LNCaP clone FGC (cell line): ENCODE results near the gene ABCA6.

Experiments used
- DNase-seq: peaks from one replicate; pipeline ENCODE4 v3.0.0-alpha.2; 2011; ENCODE audit warnings: low read depth
- H3K4me3 ChIP-seq: 2 replicates; pipeline ENCODE4 v1.5.1; 2011; ENCODE audit warnings: mild to moderate bottlenecking, low read depth, low read length, control low read depth
- TF ChIP-seq, protein P1 (sequence below): IDR thresholded peaks from 2 replicates; pipeline ENCODE4 v1.5.1; 2012; ENCODE audit warnings: mild to moderate bottlenecking; ENCODE audit not compliant: control insufficient read depth, insufficient read depth; ENCODE audit errors: extremely low read depth

The ABCA6 gene

DNA sequence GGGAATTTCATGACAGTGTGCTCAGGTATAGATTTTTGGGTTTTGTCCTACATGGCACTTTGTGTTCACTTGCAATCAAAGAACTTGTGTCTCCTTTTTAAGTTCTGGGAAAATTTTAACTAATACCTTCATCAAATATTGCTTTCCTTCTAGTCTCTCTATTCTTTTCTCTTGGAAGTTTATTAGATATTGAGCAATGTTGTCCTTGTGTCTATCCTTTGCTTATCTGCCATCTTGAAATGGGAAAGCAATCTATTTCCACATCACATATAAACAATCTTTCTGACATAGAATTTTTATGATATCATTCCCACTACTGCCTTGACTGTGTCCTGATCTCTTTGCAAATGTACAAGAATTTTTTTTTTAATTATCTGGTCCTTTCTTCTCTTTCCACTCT, 76.6 kb downstream of the ABCA6 start:
- TF ChIP-seq, protein P1, sequence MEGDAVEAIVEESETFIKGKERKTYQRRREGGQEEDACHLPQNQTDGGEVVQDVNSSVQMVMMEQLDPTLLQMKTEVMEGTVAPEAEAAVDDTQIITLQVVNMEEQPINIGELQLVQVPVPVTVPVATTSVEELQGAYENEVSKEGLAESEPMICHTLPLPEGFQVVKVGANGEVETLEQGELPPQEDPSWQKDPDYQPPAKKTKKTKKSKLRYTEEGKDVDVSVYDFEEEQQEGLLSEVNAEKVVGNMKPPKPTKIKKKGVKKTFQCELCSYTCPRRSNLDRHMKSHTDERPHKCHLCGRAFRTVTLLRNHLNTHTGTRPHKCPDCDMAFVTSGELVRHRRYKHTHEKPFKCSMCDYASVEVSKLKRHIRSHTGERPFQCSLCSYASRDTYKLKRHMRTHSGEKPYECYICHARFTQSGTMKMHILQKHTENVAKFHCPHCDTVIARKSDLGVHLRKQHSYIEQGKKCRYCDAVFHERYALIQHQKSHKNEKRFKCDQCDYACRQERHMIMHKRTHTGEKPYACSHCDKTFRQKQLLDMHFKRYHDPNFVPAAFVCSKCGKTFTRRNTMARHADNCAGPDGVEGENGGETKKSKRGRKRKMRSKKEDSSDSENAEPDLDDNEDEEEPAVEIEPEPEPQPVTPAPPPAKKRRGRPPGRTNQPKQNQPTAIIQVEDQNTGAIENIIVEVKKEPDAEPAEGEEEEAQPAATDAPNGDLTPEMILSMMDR: no peak
- no peak for DNase-seq

GRCh38 chr17:69064476-69064875, 77.2 kb downstream of the ABCA6 start:
- DNase-seq: no peak
- TF ChIP-seq, protein P1: no peak
- H3K4me3 ChIP-seq: no peak overlapping the region

More for the DNA sequence above, 76.6 kb downstream of the ABCA6 start:
- no peak overlapping the region for H3K4me3 ChIP-seq

GRCh38 chr17:69064001-69064400, 77.7 kb downstream of the ABCA6 start:
- no peak overlapping the region for H3K4me3 ChIP-seq
- no peak for DNase-seq
- TF ChIP-seq, protein P1: no peak

DNA sequence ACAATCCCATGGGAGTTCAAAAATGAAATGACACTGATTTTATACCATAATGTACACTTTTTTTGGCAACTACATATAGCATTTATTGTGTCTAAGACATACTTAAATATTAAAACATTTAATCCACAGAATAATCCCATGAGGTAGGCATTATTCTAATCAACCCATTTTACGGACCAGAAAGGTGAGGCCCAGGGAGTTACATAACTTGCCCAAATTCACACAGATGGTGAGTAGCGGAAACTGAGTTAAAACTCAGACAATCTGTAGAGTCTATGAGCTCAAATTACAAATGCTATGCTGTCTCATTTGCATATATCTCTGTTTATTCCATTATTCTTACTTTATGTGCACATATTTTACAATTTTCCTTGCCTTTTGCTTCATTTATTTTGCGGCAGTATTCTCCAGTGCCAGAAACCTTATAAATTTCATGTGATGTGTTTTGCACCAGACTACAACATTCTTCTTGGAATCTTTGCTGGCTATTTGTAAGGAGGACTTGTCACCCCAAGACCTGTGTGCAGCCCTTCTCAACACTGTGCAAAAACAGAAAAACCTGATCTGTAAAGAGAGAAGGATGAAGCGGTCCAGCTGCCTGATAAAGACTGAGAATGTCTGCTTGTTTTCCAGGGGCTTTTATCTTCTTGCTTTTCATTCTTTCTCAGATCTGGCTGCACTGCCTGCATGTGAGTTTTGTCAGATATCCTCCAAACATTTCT, 78.7 kb downstream of the ABCA6 start:
- H3K4me3 ChIP-seq: no peak overlapping the region
- TF ChIP-seq, protein P1: no peak
- no peak for DNase-seq

- TF ChIP-seq, protein P1: no peak
- no peak overlapping the region for H3K4me3 ChIP-seq
- DNase-seq: no peak
These were observed 79.8 kb downstream of the ABCA6 start for GRCh38 chr17:69061721-69062556.

DNA sequence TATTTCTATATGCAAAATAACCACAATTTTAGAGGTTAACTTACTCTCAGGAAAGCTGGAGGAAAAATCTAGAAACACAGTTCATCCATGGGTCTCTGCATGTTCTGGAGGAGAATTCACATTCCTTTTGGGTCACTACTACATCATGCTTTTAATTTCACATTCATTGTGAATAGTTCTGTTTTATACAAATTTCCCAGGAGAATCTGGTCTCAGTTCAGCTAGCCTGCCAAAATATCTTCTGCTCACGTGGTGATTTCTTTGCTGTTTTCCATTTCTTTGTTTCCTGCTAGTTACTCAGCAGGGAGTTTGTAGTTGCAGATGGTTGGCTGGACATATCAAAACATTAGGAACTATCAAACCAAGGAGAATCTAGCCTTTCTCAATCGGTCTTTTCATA, 80.9 kb downstream of the ABCA6 start, which contains the start of gene ABCA9:
ABCA9 (minus strand) TSS at position 106 of the 400 bp plus-strand sequence. CDS start 9,801 bp downstream, outside the sequence.
- no peak within 1 kb of the TSS for H3K4me3 ChIP-seq
- DNase-seq: no peak
- TF ChIP-seq, protein P1: no peak
